SK-N-SH treated with all-trans-retinoic acid at 6 μM for 48 hours (cell line): ENCODE measurements around the gene FCN2.

Source experiments
- ATAC-seq: fragments of 200-7000 bp; cut with Tn5 transposase; 3 replicates; pipeline ENCODE4 v1.9.1; 2020; ENCODE audit warnings: mild to moderate bottlenecking, moderate library complexity
- ARNTL ChIP-seq: fragments of 450-650 bp; formaldehyde crosslinking; IDR thresholded peaks from 2 replicates; pipeline ENCODE4 v1.5.0; 2020; ENCODE audit warnings: low read depth, mild to moderate bottlenecking, moderate library complexity, borderline replicate concordance
- CSDC2 ChIP-seq: fragments of 250-450 bp; sonication (Bioruptor Pico); IDR thresholded peaks from 2 replicates; pipeline ENCODE4 v1.5.0; 2020; ENCODE audit warnings: mild to moderate bottlenecking, moderate library complexity
- ESRRG ChIP-seq: fragments of 250-450 bp; sonication (Bioruptor Pico); IDR thresholded peaks from 2 replicates; pipeline ENCODE4 v1.6.1; 2021; ENCODE audit warnings: mild to moderate bottlenecking
- GLIS3 ChIP-seq: fragments of 250-450 bp; sonication (Bioruptor Pico); IDR thresholded peaks from 2 replicates; pipeline ENCODE4 v1.5.0; 2020; ENCODE audit warnings: mild to moderate bottlenecking, moderate library complexity
- ISL1 ChIP-seq: fragments of 250-450 bp; sonication (Bioruptor Pico); IDR thresholded peaks from 2 replicates; pipeline ENCODE4 v2.1.2; 2022; ENCODE audit warnings: mild to moderate bottlenecking, moderate library complexity
- OSR1 ChIP-seq: fragments of 250-450 bp; sonication (Bioruptor Pico); IDR thresholded peaks from 2 replicates; pipeline ENCODE4 v1.8.0; 2022; ENCODE audit warnings: moderate library complexity, mild to moderate bottlenecking, inconsistent platforms
- PPARA ChIP-seq: fragments of 250-450 bp; sonication (Bioruptor Pico); IDR thresholded peaks from 2 replicates; pipeline ENCODE4 v1.5.0; 2020; ENCODE audit warnings: mild to moderate bottlenecking, borderline replicate concordance
- RARB ChIP-seq: fragments of 250-450 bp; sonication (Bioruptor Pico); IDR thresholded peaks from 2 replicates; pipeline ENCODE4 v1.8.0; 2021; ENCODE audit warnings: mild to moderate bottlenecking, moderate library complexity
- SNAI2 ChIP-seq: fragments of 250-450 bp; sonication (Bioruptor Pico); IDR thresholded peaks from 2 replicates; pipeline ENCODE4 v1.5.0; 2020; ENCODE audit warnings: mild to moderate bottlenecking, moderate library complexity
- TCF4 ChIP-seq: fragments of 250-450 bp; sonication (Bioruptor Pico); IDR thresholded peaks from 2 replicates; pipeline ENCODE4 v1.8.0; 2021; ENCODE audit warnings: mild to moderate bottlenecking, moderate library complexity, borderline replicate concordance
- TOX ChIP-seq: fragments of 250-450 bp; sonication (Bioruptor Pico); IDR thresholded peaks from 2 replicates; pipeline ENCODE4 v1.8.0; 2021; ENCODE audit warnings: mild to moderate bottlenecking, moderate library complexity, borderline replicate concordance
- TSHZ2 ChIP-seq: fragments of 250-450 bp; sonication (Bioruptor Pico); IDR thresholded peaks from 2 replicates; pipeline ENCODE4 v1.5.0; 2020; ENCODE audit warnings: mild to moderate bottlenecking, moderate library complexity
- ZC3H10 ChIP-seq: fragments of 250-450 bp; sonication (Bioruptor Pico); IDR thresholded peaks from 2 replicates; pipeline ENCODE4 v1.5.1; 2021; ENCODE audit warnings: mild to moderate bottlenecking, moderate library complexity
- ZFP3 ChIP-seq: fragments of 250-450 bp; sonication (Bioruptor Pico); IDR thresholded peaks from 2 replicates; pipeline ENCODE4 v1.5.0; 2020; ENCODE audit warnings: mild to moderate bottlenecking, moderate library complexity
- ZNF565 ChIP-seq: fragments of 450-650 bp; formaldehyde crosslinking; conservative IDR thresholded peaks from 2 replicates; pipeline ENCODE4 v1.5.0; 2020; ENCODE audit warnings: low read depth, mild to moderate bottlenecking, moderate library complexity
- ZNF8 ChIP-seq: fragments of 450-650 bp; formaldehyde crosslinking; IDR thresholded peaks from 2 replicates; pipeline ENCODE4 v1.5.0; 2020; ENCODE audit warnings: mild to moderate bottlenecking, moderate library complexity
- TF ChIP-seq, protein P1 (sequence below): fragments of 250-450 bp; sonication (Bioruptor Pico); IDR thresholded peaks from 2 replicates; pipeline ENCODE4 v1.5.1; 2020; ENCODE audit warnings: low read depth, mild to moderate bottlenecking, moderate library complexity
- TF ChIP-seq, protein P2 (sequence below): fragments of 250-450 bp; sonication (Bioruptor Pico); IDR thresholded peaks from 2 replicates; pipeline ENCODE4 v1.5.1; 2021; ENCODE audit warnings: mild to moderate bottlenecking, moderate library complexity

FCN2 gene

DNA sequence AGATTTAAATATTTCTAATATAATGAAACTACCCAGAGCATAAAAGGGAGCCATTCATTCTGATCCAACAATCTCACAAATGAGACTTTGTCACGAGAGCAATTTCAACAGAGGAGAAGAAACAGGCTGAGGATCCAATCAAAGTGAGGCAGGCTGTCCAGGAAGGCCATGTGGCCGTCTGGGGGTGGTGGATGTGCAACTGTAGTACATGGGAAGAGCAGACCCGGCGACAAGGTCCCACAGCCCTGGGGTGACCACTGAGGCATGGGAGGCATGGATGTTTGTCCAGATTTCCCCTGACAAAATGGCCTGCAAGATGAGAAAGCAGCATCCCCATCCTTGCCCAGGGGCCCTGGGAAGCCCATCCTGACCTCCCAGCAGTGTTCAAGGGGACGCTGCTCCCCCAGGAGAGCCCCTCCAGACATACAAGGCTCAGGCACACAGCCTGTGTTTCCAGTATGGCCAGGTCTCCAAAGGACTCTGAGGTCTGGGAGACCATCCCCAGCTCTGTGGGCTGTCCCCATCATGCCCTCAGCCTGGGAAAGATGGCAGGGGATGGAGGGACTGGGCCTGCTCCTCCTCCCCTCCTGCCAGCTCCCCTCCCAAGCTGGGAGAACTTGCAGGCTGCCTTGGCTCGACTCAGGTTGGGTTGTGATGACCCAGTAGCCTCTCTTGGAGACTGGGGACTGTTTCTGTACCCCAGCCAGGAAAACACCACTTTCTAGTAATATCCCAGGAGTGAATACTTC lies 27.5 kb upstream of the FCN2 start:
- TF ChIP-seq ZFP3 (CRISPR knock-in tag) (no peak), SNAI2 (CRISPR knock-in tag) (no peak), CSDC2 (CRISPR knock-in tag) (no peak), TOX (CRISPR knock-in tag) (no peak)
- ATAC-seq: no peak; the same call in 2 of the 3 replicates

DNA sequence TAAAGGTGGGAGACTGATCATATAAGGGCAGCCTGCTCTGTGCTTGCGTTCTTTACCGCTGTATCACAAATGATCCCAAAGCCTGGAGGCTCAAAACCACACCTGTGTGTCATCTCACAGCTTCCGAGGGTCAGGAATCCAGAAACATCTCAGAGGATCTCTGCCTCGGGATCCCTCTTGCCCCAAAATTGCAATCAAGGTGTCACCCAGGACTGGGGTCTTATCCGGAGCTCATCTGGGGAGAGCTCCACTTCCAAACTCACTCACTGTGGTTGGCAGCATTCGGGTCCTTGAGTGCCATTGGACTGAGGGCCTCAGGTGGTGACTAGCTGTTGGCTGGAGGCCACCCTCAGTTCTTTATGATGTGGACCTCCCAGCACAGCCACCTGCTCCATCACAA lies 26.7 kb upstream of the FCN2 start:
- TF ChIP-seq ISL1 (CRISPR knock-in tag): no peak
- TF ChIP-seq ZNF8 (CRISPR knock-in tag): no peak
- TF ChIP-seq TOX (CRISPR knock-in tag): no peak
- TF ChIP-seq, protein P1, sequence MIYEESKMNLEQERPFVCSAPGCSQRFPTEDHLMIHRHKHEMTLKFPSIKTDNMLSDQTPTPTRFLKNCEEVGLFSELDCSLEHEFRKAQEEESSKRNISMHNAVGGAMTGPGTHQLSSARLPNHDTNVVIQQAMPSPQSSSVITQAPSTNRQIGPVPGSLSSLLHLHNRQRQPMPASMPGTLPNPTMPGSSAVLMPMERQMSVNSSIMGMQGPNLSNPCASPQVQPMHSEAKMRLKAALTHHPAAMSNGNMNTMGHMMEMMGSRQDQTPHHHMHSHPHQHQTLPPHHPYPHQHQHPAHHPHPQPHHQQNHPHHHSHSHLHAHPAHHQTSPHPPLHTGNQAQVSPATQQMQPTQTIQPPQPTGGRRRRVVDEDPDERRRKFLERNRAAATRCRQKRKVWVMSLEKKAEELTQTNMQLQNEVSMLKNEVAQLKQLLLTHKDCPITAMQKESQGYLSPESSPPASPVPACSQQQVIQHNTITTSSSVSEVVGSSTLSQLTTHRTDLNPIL: no peak
- TF ChIP-seq CSDC2 (CRISPR knock-in tag): no peak
- TF ChIP-seq, protein P2, sequence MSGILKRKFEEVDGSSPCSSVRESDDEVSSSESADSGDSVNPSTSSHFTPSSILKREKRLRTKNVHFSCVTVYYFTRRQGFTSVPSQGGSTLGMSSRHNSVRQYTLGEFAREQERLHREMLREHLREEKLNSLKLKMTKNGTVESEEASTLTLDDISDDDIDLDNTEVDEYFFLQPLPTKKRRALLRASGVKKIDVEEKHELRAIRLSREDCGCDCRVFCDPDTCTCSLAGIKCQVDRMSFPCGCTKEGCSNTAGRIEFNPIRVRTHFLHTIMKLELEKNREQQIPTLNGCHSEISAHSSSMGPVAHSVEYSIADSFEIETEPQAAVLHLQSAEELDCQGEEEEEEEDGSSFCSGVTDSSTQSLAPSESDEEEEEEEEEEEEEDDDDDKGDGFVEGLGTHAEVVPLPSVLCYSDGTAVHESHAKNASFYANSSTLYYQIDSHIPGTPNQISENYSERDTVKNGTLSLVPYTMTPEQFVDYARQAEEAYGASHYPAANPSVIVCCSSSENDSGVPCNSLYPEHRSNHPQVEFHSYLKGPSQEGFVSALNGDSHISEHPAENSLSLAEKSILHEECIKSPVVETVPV (CRISPR knock-in tag): no peak
- no peak for TF ChIP-seq ZFP3 (CRISPR knock-in tag)
- no peak for TF ChIP-seq ARNTL
- TF ChIP-seq TCF4 (CRISPR knock-in tag): no peak
- TF ChIP-seq SNAI2 (CRISPR knock-in tag): no peak
- no peak for TF ChIP-seq ZC3H10
- TF ChIP-seq ESRRG (CRISPR knock-in tag): no peak
- no peak for ATAC-seq

DNA sequence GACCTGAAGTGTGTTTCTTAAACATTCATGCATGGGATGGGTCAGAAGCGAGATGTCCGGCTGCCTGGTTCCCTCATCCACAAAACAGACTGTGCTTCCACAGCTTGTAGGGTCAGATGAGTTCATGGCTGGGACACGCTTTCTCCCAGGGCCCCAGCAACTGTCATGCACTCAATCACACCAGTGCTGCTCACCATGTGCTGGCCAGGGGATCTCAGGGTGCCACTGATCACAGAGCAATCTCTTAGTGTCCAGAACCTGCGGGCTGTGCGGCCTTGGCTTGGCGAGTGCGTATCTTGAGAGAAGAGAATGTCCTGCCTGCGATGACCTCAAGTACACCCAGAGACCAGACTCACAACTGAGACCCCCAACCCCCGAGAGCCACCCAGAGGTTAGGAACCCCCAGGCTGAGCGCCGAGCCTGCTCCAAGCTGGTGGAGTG lies 26.0 kb upstream of the FCN2 start:
- ATAC-seq: no peak
- TF ChIP-seq, protein P2 (CRISPR knock-in tag): no peak
- no peak for TF ChIP-seq OSR1 (CRISPR knock-in tag)
- TF ChIP-seq GLIS3 (CRISPR knock-in tag): no peak
- no peak for TF ChIP-seq ZNF565 (CRISPR knock-in tag)
- no peak for TF ChIP-seq ARNTL
- TF ChIP-seq TSHZ2 (CRISPR knock-in tag): no peak
- no peak for TF ChIP-seq RARB
- no peak for TF ChIP-seq TOX (CRISPR knock-in tag)
- TF ChIP-seq CSDC2 (CRISPR knock-in tag): no peak

DNA sequence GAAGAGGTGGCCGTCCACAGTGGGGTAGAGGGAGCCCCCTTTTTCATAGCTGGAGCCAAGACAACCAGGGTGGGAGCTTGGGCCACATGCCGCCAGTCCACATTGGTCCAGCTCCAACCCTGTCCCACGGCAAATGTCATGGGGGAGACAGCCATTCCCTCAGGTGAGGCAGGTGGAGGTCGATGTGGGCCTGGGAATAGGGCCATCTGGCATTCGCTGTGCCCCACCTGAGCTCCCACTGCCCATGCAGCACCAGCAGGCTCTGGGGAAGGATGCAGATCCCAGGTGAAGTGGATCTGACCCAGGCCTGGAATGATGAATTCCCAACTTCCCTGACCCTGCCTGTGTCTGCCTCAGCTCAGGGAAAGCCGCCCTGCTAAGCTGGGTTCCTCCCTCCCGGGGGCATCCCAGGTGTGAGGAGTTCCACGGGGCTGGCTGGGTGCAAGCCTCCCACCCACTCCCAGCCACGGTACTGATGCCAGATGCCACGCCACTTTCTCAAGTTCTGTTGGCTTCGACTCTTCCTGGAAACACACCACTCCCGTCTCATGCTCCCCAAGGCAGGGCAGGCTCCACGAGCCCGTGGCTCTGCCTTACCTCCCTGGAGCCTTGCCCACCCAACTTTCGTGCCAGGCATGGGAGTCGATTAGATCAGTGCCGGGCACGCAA lies 25.2 kb upstream of the FCN2 start:
- TF ChIP-seq ZNF565 (CRISPR knock-in tag) (no peak), PPARA (CRISPR knock-in tag) (no peak), SNAI2 (CRISPR knock-in tag) (no peak), ZNF8 (CRISPR knock-in tag) (no peak), ZFP3 (CRISPR knock-in tag) (no peak), TSHZ2 (CRISPR knock-in tag) (no peak)
- TF ChIP-seq, protein P2 (CRISPR knock-in tag): no peak
- ATAC-seq: no peak
